GM19351 (cell line): Measurements from ENCODE around the gene PHACTR2.

Experiments used
- ATAC-seq: cut with Tn5 transposase; IDR thresholded peaks from one replicate; pipeline ENCODE4 v1.9.1; 2021; ENCODE audit warnings: mild to moderate bottlenecking, moderate library complexity; ENCODE audit not compliant: unreplicated experiment

Gene PHACTR2

DNA sequence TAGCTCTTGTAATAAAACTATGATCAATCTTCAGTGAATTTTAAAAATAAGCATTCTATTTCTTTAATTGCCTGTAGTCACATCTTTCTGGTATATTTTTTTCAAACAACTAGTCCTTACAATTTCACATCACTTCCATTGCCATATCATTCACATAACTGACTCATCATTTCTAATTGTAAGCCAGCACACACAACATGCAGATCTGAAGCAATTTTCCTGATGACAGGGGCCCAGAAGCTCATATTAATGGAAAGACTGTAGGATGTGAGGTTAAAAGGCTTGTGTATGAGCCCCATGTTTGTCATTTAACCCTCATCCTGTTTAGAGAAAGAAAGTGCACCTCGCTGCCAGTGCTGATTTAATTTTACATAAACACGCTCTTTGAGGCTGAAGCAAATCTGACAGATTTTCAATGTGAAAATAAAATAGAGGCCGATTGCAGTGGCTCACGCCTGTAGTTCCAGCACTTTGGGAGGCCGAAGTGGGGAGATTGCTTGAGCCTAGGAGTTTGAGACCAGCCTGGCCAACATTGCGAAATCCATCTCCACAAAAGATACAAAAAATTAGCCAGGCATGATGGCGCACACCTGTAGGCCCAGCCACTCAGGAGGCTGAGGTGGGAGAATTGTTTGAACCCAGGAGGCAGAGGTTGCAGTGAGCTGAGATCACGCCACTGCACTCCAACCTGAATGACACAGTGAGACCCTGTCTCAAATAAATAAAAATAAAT, 125.2 kb downstream of the PHACTR2 start:
- ATAC-seq: no peak

GRCh38 chr6:143803769-143804568, 126.2 kb downstream of the PHACTR2 start:
- no peak for ATAC-seq

DNA sequence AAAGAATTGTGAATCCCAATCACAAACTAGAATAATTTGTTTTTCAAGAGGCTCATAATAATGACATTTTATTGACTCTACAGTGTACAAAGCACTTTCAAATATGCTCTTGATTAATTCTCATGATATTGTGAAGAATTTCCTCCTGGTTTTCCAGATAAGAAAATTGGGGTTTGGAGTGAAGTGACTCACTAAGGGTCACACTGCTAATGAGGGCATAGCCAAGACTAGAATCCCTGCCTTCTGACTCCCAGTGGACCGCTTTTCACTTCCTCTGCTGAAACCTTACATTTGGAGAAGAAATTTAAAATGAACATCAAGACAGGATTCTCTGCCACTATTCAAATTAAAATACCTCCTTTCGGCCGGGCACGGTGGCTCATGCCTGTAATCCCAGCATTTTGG, 127.1 kb downstream of the PHACTR2 start:
- no peak for ATAC-seq

GRCh38 chr6:143806282-143807102, 128.7 kb downstream of the PHACTR2 start:
- ATAC-seq: peak; percentile 60

DNA sequence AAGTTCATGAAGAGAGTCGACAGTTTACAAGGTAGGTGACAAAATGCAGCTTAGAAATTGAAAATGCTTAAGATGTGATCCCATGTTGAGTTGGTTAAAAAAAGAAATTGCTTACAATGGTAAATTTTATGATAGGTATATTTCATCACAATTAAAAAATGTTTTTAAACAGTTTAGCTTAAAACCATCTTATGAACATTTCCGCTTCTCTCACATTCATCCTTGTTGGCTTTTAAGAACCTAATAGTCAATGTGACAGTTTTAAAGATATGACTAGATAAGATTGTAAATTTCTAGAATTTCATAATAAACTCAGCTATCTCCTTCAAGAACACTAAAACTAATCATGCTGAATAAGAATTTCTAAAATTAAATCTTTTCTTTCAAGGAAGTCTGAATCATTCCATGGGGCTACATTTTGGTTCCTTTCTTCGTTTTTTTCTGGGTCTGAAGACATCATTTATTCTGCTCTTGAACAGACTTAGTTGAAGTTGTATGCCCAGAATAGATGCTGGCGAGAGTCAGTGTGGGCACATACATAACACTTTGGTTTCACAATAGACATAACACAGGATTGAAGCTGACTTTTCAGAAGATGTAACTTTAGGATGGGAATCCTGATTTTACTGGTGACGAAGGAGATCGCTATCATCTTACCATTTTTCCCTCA, 129.5 kb downstream of the PHACTR2 start:
- ATAC-seq: no peak

DNA sequence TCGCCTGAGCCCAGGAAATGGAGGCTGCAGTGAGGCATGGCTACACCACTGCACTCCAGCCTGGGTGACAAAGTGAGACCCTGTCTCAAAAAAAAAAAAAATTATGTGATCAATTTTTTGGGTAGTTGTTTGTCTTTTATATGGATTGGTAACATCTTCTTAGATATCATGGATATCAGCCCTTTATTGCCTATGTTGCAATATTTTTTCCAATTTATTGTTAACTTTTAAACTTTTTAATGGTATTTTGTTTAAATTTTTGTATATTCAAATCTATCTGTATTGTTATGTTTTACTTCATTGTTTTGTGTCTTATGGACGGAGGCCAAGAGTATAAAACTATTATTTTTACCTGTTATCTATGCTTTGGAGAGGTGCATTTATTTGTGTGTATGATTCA, 133.0 kb downstream of the PHACTR2 start:
- no peak for ATAC-seq

GRCh38 chr6:143811501-143812157, 133.9 kb downstream of the PHACTR2 start:
- no peak for ATAC-seq

DNA sequence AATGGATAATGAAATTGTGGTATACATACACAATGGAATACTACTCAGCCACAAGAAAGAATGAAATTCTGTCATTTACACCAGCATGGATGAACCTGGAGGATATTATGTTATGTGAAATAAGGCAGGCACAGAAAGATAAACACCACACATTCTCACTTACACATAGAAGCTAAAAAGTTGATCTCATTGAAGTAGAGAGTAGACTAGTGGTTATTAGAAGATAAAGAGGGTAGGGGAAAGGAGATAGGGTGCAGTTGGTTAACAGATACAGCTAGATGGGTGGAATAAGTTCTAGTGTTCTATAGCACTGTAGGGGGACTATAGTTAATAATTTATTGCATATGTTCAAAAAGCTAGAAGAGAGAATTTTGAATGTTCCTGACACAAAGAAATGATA, 139.9 kb downstream of the PHACTR2 start:
- ATAC-seq: no peak

DNA sequence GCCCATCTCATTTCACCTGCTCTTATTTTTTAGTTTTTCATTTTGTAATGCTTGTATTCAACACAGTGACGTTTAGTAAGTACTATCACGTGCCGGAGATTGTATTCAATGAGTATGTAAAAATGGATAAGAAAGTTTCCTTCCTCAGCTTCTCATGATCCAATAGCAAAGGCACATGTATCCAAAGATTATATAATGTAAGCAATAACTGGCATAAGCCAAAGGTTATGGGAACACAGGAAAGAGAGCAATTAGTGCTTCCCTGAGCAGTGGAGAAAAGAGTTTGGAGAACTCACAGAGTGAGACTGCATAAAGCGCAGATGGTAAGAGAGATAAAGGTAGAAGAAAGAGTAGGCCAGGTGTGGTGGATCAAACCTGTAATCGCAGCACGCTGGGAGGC, 143.6 kb downstream of the PHACTR2 start:
- no peak for ATAC-seq

GRCh38 chr6:143822584-143823024, 144.8 kb downstream of the PHACTR2 start:
- ATAC-seq: no peak

DNA sequence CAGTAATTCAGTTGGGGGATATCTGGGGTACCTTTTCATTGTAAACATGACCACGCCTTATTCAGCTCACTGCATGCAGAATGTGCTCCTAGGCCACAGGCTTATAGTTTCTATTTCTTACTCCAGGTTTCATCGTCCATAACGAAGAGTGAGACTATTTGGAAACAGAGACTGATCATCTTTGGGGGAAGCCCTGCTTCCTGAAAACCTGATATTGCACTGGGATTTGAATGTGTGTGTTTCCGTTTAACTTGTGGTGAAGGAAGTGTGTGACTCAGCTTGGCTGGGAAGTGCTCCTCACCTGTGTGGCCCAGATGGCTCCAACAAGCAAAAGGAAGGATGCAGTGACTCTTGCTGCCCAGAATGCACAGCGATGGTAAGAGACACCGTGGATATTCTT, 145.8 kb downstream of the PHACTR2 start:
- no peak for ATAC-seq

DNA sequence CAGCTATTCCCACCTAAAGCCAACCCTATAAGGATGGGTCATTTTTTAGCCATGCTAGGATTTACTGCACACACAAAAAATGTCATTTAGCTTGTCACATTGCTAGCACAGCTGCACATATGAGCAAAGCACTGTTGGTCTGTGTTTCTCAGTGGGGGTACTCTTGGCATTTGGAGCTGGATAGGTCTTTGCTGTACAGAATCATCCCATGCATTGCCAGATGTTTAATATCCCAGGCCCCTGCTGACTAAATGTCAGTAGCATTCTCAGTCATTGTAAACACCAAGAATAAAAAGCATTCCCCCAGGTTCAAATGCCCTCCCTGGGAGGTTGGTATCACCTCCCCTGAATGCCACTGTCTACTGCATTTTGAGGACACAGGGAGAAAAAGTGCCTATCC, 150.8 kb downstream of the PHACTR2 start:
- no peak for ATAC-seq

DNA sequence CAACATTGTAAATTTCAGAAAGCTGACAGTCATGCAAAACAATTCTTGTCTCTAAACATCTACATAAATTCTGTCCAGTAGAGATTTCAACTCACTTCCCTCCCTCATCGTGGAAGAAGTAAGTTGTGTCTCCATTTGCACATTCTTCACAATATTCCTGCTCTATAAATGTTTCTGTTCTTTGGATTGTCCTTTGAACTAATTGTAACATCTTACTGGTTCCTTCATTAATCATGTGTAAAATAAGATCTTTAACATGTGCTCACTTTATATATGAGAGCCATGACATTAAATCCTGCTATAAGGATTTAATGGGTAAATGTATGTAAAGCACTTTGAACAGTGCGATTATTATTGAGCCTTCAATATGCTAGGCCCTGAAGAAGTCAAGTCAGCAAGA, 158.4 kb downstream of the PHACTR2 start:
- no peak for ATAC-seq

DNA sequence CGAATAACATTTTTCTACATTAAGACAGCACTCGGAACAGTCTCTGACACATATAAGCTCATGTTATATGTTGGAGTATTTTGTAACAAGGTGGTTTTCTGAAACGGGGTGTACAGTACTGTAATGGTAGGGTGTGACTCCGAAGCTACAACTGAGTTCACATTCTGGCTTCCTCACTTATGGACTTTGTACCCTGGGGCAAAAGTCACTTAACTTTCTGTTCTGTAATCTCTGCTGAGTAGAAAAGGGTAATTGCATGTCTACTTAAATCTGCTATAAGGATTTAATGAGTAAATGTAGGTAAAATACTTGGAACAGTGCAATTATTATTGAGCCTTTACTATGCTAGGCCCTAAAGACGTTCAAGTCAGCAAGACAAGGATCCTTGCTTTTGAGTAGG, 160.6 kb downstream of the PHACTR2 start:
- ATAC-seq: no peak

GRCh38 chr6:143839196-143839595, 161.4 kb downstream of the PHACTR2 start:
- no peak for ATAC-seq

DNA sequence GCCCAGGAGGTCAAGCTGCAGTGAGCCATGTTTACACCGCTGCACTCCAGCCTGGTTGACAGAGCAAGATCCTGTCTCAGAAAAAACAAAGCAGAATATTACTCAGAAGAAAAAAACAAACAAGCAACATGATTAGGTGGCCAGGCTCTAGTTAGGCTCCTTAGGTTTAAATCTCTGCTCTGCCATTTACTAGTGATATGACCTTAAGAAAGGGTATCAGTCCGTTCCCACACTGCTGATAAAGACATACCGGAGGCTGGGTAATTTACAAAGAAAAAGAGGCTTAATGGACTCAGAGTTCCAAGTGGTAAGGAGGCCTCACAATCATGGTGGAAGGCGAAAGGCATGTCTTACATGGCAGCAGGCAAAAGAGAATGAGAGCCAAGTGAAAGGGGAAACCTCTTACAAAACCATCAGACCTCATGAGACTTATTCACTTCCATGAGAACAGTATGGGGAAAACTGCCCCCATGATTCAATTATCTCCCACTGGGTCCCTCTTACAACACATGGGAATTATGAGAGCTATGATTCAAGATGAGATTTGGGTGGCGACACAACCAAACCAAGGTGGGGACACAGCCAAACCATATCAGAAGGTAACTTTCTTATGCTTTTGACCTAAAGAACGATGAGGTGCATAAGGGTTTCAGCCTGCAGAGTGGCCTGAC, 163.0 kb downstream of the PHACTR2 start:
- no peak for ATAC-seq

GRCh38 chr6:143842461-143842901, 164.7 kb downstream of the PHACTR2 start:
- no peak for ATAC-seq

DNA sequence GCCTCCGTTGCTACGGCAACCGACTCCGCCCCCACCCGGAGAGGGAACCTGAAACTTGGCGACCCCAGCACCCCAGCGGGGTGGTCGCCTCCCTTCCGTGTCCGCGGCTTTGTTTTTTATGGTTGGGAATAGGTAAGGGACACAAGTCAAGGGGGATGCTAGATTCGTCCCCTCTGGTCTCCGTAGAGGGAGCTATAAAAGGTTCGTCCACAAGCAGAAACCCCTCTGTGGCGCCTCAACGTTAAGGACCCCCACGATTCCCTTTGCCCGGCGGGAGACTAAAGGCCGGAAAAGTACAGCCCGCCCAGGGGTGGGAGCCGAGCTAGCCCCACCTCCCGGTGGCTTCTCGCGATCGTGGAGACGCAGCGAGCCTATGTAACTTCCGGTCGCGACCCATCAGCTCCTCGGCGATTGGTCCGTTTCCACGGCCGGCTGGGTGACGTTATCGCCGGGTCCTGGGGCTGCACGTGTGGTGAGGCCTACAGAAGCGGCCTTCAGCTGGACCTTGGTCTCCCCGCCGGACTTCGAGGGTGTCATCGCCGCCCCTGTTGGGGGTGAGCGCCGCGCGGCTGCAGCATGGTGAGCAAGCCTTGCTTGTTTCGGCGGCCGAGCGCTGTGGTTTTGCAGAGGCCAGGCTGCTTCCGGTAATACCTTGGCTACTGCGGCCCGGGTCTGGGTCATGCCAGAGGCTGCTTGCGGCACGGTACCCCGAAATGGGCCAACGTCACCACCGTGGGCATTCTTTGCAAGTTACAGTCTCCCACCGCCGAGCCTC, 165.3 kb downstream of the PHACTR2 start, which contains the start of gene LTV1:
LTV1 (plus strand) TSS at position 437 of the 775 bp plus-strand sequence; CDS start at position 577, 140 bp downstream.
- peak; percentile 100 for ATAC-seq

DNA sequence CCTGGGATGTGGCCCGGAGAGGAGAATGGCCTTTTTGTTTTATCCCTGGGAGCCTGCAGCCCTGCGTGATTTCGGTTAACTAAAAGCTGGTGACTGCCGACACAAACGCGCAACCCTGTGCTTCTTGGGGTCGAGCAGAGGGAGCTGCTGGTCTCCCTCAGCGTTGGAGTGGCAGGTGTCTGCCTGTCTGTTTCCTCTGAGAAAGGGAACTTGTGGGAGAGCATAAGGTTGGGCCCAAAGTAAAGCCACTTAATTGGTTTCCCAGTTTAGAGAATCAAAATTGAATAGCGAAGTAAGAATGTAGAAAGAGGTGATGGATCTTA, 165.9 kb downstream of the PHACTR2 start:
- peak; percentile 5 for ATAC-seq
